Ishikawa (cell line): Measurements from ENCODE around the gene FLYWCH1.

Experiments
- CEBPB ChIP-seq: IDR thresholded peaks from 2 replicates; pipeline ENCODE4 v1.6.1; 2012
- CREB1 ChIP-seq: IDR thresholded peaks from 2 replicates; pipeline ENCODE4 v1.6.1; 2012; ENCODE audit warnings: low read depth
- EGR1 ChIP-seq: IDR thresholded peaks from 2 replicates; pipeline ENCODE4 v1.6.1; 2012
- EP300 ChIP-seq: IDR thresholded peaks from 2 replicates; pipeline ENCODE4 v1.6.1; 2012; ENCODE audit warnings: borderline replicate concordance
- FOXM1 ChIP-seq: IDR thresholded peaks from 2 replicates; pipeline ENCODE4 v1.6.1; 2012; ENCODE audit warnings: low read depth, borderline replicate concordance
- NFIC ChIP-seq: IDR thresholded peaks from 2 replicates; pipeline ENCODE4 v1.6.1; 2012
- RAD21 ChIP-seq: IDR thresholded peaks from 2 replicates; pipeline ENCODE4 v1.6.1; 2012; ENCODE audit warnings: low read depth
- TAF1 ChIP-seq: IDR thresholded peaks from 2 replicates; pipeline ENCODE4 v1.6.1; 2012; ENCODE audit warnings: low read depth, mild to moderate bottlenecking
- TCF12 ChIP-seq: IDR thresholded peaks from 2 replicates; pipeline ENCODE4 v1.6.1; 2012; ENCODE audit warnings: low read depth
- TEAD4 ChIP-seq: IDR thresholded peaks from 2 replicates; pipeline ENCODE4 v1.6.1; 2012
- YY1 ChIP-seq: IDR thresholded peaks from 2 replicates; pipeline ENCODE4 v1.6.1; 2012; ENCODE audit warnings: low read depth
- TF ChIP-seq, protein P1 (sequence below): IDR thresholded peaks from 2 replicates; pipeline ENCODE4 v1.6.1; 2012; ENCODE audit warnings: low read depth, mild to moderate bottlenecking
- TF ChIP-seq, protein P2 (sequence below): IDR thresholded peaks from 2 replicates; pipeline ENCODE4 v1.6.1; 2012
- TF ChIP-seq, protein P3 (sequence below): IDR thresholded peaks from 2 replicates; pipeline ENCODE4 v1.6.1; 2012

DNA sequence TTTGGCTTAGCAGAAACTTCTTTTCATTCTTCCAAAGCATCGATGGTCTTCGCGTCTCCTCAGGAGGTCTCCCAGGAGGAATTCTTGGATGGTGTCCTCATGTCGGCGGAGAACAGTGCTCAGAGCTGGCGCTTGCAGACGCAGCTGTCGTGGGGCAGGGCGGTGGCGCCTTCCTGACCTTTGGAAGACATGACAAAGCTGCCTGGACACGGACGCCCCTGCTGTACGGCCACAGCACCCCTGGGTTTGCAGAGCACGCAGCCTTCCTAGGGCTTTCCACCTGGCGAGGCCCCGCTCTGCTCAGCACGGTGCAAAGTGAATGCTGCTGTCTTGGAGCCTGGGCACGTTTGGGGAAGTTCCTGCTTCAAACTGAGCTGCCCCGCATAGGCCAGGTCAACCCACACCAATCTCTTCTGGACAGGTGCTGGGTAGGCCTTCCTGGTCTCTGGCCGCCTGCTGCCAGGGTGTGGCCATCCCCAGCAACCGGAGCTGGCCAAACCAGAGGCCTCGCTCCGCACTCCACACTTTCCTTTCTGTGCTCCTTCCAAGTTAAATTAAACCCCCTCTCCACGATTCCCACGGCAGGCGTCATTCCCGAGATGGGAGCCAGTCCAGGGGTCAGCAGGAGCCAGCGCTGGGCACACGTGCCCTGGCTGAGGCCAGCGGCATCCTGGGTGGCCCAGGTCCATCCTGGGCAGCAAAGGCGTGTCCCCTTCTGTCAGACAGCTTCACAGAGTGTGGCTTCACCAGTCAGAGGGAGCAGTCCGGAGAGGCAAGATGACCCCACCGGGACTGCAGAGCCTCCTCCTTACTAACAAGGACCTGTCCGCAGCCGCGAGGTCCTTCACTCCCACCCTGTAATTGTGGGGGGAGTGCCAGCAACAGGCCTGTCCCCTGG is 37.3 kb downstream of the FLYWCH1 start:
- TF ChIP-seq TAF1 (no peak), TCF12 (no peak), FOXM1 (no peak), NFIC (no peak), RAD21 (no peak), CREB1 (no peak), EP300 (no peak), EGR1 (no peak), TEAD4 (no peak), CEBPB (no peak), YY1 (no peak)
- TF ChIP-seq, protein P1, sequence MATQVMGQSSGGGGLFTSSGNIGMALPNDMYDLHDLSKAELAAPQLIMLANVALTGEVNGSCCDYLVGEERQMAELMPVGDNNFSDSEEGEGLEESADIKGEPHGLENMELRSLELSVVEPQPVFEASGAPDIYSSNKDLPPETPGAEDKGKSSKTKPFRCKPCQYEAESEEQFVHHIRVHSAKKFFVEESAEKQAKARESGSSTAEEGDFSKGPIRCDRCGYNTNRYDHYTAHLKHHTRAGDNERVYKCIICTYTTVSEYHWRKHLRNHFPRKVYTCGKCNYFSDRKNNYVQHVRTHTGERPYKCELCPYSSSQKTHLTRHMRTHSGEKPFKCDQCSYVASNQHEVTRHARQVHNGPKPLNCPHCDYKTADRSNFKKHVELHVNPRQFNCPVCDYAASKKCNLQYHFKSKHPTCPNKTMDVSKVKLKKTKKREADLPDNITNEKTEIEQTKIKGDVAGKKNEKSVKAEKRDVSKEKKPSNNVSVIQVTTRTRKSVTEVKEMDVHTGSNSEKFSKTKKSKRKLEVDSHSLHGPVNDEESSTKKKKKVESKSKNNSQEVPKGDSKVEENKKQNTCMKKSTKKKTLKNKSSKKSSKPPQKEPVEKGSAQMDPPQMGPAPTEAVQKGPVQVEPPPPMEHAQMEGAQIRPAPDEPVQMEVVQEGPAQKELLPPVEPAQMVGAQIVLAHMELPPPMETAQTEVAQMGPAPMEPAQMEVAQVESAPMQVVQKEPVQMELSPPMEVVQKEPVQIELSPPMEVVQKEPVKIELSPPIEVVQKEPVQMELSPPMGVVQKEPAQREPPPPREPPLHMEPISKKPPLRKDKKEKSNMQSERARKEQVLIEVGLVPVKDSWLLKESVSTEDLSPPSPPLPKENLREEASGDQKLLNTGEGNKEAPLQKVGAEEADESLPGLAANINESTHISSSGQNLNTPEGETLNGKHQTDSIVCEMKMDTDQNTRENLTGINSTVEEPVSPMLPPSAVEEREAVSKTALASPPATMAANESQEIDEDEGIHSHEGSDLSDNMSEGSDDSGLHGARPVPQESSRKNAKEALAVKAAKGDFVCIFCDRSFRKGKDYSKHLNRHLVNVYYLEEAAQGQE: no peak
- TF ChIP-seq, protein P2, sequence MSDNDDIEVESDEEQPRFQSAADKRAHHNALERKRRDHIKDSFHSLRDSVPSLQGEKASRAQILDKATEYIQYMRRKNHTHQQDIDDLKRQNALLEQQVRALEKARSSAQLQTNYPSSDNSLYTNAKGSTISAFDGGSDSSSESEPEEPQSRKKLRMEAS: no peak
- TF ChIP-seq, protein P3, sequence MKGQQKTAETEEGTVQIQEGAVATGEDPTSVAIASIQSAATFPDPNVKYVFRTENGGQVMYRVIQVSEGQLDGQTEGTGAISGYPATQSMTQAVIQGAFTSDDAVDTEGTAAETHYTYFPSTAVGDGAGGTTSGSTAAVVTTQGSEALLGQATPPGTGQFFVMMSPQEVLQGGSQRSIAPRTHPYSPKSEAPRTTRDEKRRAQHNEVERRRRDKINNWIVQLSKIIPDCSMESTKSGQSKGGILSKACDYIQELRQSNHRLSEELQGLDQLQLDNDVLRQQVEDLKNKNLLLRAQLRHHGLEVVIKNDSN: no peak
